Naive thymus-derived CD8-positive, alpha-beta T cell (primary cell): Measurements from ENCODE around the gene IGSF9. TPM values are rescaled to one million over a fixed set of nuclear protein-coding genes. Genes with fewer than 3 reads are reported as not detected.

Experiments
- ATAC-seq, 2 donors: fragments of 150-1000 bp; cut with Tn5 transposase in 1 of 2; sonication (Bioruptor Pico), chemical (Tn5 transposase) in 1 of 2; 1 replicate in 1 of 2; 2 replicates in 1 of 2; pipeline ENCODE4 v1.10.0; 2021; ENCODE audit warnings: mild to moderate bottlenecking in 2 of 2, moderate library complexity in 2 of 2
- POLR2A ChIA-PET: fragments of 350-600 bp; sonication (Branson Sonifier 250); formaldehyde crosslinking; loops from one replicate; lab custom pipeline; 2021; ENCODE audit warnings: antibody characterized with exemption; lab: Charles Lee
- DNase-seq, 10 donors: peaks; one replicate each; pipeline versions ENCODE4 v3.0.0 to v3.0.0-alpha.2; 2020 to 2022
- H3K27ac Mint-ChIP-seq, 10 donors: one replicate each; pipeline ENCODE4 v1.8.0; 2020 to 2022; ENCODE audit warnings: mild to moderate bottlenecking in 10 of 10, mixed read lengths in 10 of 10, moderate library complexity in 4 of 10, inconsistent platforms in 1 of 10
- H3K27me3 Mint-ChIP-seq, 5 donors: one replicate each; pipeline ENCODE4 v1.8.0; 2021 to 2022; ENCODE audit warnings: mixed read lengths in 5 of 5
- H3K36me3 Mint-ChIP-seq, 3 donors: one replicate each; pipeline ENCODE4 v1.8.0; 2020 to 2022; ENCODE audit warnings: mixed read lengths in 3 of 3, mild to moderate bottlenecking in 2 of 3, inconsistent platforms in 1 of 3
- H3K4me1 Mint-ChIP-seq, 4 donors: one replicate each; pipeline ENCODE4 v1.8.0; 2021 to 2022; ENCODE audit warnings: mixed read lengths in 4 of 4
- H3K4me3 Mint-ChIP-seq, 10 donors: one replicate each; pipeline ENCODE4 v1.8.0; 2020 to 2022; ENCODE audit warnings: mild to moderate bottlenecking in 10 of 10, mixed read lengths in 10 of 10, moderate library complexity in 6 of 10, inconsistent platforms in 1 of 10
- H3K9me3 Mint-ChIP-seq, 9 donors: one replicate each; pipeline ENCODE4 v1.8.0; 2020 to 2022; ENCODE audit warnings: mixed read lengths in 9 of 9, mild to moderate bottlenecking in 3 of 9, inconsistent platforms in 1 of 9, moderate library complexity in 1 of 9
- polyA plus RNA-seq, 3 donors: library from polyadenylated mRNA; unstranded; fragments of 300-500 nt; fragmentation: Illumina TruSeq; gene quantifications; one replicate each; pipeline ENCODE4 v1.2.3, GENCODE V29; 2021
- total RNA-seq, 8 experiments: library from RNA in 2 of 8; stranded (reverse) in 2 of 8; gene quantifications; one replicate each; pipeline ENCODE4 v1.2.3 and lab custom pipeline; 2021 to 2026

IGSF9 gene
- total and polyA plus RNA-seq, 5 experiments from 2014 or later = 0.16 to 0.21 TPM; not detected in 3

DNA sequence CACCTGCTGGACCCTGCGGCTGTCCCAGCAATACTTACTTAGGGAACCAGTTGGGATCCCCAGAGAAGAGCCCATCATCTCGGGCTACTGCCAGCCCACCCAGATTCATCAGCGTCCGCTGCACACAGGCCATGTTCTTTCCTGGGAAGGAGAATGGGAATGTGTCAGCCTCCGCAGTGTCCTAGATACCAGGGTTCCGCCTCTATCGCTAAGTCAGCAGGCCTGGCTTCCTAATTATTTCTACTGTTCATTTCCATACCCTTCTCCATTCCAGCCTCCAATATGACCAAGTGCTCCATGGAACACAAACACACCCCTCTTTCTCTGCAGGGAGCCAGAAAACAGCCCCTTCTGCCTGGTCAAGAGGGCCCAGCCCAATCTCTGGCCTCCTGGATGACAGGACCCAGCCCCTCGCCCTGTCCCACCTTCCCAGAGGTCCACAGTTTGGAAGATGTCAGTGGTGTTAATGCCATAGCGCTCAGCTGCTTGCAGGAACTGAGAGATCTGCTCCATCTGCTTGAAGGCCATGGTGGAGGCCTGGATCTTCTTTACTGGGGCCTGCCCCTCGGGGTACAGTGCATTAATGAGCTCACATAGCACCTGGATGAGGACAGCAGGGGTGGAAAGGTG lies 26.1 kb downstream of the IGSF9 start:
- Mint-ChIP-seq H3K4me1 (peaks cover 52 to 86% (median 71%) of the 10 kb centered on the region in 4 donors), H3K27ac (peak overlapping the region in 9 of 10 donors; percentile 57 to 100 (median 68)), H3K4me3 (no peak overlapping the region), H3K36me3 (peaks cover 0 to 62% (median 17%) of the 10 kb centered on the region in 3 donors), H3K27me3 (peaks cover 0 to 4% (median 0%) of the 10 kb centered on the region in 5 donors), H3K9me3 (peaks cover 0 to 2% (median 0%) of the 10 kb centered on the region in 9 donors)
- POLR2A ChIA-PET = no interaction called here
- DNase-seq (no peak), ATAC-seq (no peak)

DNA sequence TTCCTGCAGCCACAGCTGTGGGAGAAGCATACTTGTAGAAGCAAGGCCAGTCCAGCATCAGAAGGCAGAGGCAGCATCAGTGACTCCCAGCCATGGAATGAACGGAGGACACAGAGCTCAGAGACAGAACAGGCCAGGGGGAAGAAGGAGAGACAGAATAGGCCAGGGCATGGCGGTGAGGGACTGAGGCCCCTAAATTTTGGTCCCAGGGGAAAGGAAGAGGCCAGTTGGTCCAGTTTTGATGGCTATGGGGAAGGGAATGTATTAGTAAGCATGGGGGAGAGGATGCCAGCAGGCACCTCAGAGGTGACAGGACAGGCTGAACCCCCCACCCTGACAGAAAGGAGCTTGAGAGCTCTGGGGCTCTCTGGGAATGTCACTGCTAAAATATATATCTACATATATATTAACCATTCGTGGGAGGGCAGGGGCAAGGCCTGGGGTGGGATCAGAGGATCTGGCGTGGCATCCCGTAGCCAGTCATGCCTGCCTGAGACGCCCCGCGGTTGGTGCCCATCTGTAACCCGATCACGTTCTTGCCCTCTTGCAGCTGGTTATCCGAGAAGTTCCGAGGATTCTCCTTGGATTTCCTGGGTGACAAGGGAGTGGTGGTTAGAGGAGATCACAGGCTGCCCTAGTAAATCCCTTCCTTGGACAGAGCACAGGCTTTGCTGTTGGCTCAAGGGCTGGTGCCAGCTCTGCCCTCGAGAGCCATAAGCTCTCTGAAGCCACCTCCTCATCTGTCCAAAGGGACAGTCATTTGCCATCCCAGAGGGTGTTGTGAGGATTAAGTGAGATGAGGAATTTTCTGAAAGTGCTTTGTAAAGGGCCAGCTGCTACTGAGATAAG lies 26.8 kb downstream of the IGSF9 start:
- Mint-ChIP-seq H3K4me3 (peak overlapping the region in 3 of 10 donors; percentile 5 to 48 (median 22)), H3K27me3 (peaks cover 0 to under 1% (median 0%) of the 10 kb centered on the region in 5 donors), H3K27ac (peak overlapping the region; percentile 47 to 86 (median 82)), H3K4me1 (peaks cover 51 to 89% (median 76%) of the 10 kb centered on the region in 4 donors), H3K9me3 (no peaks in the 10 kb centered on the region), H3K36me3 (peaks cover 0 to 57% (median 17%) of the 10 kb centered on the region in 3 donors)
- DNase-seq = no peak
- POLR2A ChIA-PET = no interaction called here
- ATAC-seq = no peak

DNA sequence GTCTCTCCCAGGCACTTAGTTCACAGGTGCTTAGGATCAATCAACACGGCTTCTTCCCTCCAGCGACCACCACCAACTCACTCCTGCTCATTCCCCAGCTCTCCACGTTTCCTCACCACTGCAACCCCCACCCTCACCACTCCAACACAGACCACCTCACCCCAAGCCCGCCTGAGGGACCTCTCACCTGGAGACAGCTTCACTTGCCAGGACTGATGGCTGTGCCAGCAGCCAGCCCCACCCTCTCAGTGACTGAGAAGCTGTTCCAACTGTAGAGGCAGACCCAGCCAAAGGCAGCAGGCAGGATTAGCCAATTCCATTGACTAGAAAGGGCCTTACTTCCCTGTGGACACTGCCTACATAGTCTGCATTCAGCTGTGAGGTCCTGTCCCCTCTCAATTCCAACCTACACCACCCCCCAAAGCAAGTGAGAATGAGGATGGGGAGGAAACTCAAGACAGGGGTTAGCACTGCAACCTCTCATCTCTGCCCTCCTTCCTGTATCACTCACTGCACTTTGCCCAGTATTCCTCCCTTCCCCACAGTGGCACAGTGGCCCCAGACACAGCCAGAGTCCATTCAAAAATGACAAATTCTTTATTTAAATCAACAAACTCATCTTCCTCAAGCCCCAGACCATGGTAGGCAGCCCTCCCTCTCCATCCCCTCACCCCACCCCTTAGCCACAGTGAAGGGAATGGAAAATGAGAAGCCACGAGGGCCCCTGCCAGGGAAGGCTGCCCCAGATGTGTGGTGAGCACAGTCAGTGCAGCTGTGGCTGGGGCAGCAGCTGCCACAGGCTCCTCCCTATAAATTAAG lies 27.7 kb downstream of the IGSF9 start:
- Mint-ChIP-seq H3K4me3 (peak overlapping the region in 2 of 10 donors; percentile 5 to 22), H3K27ac (peak overlapping the region; percentile 63 to 88 (median 82)), H3K27me3 (no peaks in the 10 kb centered on the region), H3K9me3 (no peaks in the 10 kb centered on the region), H3K36me3 (peaks cover 0 to 57% (median 17%) of the 10 kb centered on the region in 3 donors), H3K4me1 (peaks cover 46 to 89% (median 76%) of the 10 kb centered on the region in 4 donors)
- ATAC-seq (no peak), DNase-seq (no peak)
- POLR2A ChIA-PET = no interaction called here

DNA sequence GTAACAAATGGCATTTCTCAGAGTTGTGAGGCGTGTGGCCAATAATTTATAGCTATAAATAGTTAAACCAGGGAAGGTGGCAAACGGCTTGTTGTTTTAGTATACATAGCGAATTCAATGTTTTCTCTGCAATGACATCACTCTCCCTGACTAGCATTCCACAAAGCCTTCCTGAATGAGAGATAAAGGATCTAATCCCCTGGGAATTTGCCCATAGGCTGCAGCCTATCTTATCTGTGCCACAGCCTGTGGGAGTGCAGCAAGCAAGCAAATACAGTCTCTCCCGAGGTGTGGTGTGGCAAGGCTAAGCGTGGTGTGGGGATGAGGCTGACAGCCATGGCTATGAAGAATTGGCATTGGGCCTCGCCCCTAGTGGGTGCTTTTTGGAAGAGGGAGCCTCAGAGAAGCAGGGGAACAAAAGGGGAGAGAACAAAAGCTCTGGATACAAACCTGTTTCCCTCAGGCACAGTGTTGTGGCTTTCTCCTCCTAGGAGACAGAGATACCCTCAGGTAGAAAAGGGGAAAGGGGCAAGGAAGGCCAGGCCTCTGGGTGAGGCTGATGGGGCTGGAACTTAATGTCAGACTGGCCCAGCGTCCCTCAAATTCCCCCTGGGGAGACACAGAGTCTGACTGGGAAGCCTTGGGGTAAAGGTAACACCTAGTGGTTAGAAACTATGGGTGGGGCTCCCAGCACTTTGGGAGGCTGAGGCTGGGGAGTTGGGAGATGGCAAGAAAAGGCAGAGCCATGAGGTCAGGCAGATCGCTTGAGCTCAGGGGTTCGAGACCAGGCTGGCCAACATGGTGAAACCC lies 29.0 kb downstream of the IGSF9 start:
- DNase-seq (no peak), ATAC-seq (no peak)
- Mint-ChIP-seq H3K9me3 (no peaks in the 10 kb centered on the region), H3K27me3 (no peaks in the 10 kb centered on the region), H3K27ac (peak overlapping the region; percentile 47 to 92 (median 82)), H3K4me1 (peaks cover 47 to 89% (median 76%) of the 10 kb centered on the region in 4 donors), H3K36me3 (peaks cover 0 to 53% (median 17%) of the 10 kb centered on the region in 3 donors), H3K4me3 (peak overlapping the region in 1 of 10 donors; percentile 53)
- POLR2A ChIA-PET = no interaction called here

DNA sequence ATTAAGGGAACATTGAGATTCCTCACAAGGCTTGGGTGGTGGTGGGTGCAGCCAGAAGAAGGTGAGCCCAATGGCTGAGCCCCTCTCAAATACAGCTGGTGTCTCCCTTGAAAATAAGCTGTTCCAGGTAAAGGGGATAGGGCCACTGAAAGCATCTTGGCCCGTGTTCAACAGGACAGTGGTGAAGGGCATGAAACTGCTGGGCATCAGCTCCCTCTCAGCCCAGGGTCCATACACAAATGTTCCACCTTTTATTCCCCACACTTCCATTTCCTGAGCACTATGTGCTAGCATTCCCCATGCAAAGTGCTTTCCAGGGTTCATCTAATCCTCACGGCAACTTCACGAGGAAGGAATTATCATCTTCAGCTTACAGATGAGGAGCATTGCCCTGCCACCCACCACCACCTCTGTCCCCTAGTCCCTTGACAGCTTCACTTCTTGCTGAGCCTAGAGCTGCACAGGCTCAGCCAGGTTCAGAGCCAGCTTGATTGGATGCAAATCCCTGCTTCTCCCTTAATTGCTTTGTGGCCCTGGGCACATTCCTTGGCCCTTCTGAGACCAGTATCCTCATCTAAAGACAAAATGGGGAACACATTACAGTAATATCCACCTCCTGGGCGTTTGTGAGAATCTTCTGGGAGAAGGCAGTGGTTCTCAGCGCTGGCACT lies 29.7 kb downstream of the IGSF9 start:
- ATAC-seq = no peak
- Mint-ChIP-seq H3K27ac (peak overlapping the region; percentile 69 to 92 (median 82)), H3K4me1 (peaks cover 44 to 89% (median 76%) of the 10 kb centered on the region in 4 donors), H3K36me3 (peaks cover 0 to 51% (median 14%) of the 10 kb centered on the region in 3 donors), H3K9me3 (no peaks in the 10 kb centered on the region), H3K27me3 (no peaks in the 10 kb centered on the region), H3K4me3 (peak overlapping the region in 1 of 10 donors; percentile 45)
- POLR2A ChIA-PET = interaction anchor here (0.7 kb wide), 1 partner anchor 83 kb away, joined by 5 read pairs; no protein-coding TSS in a partner anchor
- DNase-seq = no peak

DNA sequence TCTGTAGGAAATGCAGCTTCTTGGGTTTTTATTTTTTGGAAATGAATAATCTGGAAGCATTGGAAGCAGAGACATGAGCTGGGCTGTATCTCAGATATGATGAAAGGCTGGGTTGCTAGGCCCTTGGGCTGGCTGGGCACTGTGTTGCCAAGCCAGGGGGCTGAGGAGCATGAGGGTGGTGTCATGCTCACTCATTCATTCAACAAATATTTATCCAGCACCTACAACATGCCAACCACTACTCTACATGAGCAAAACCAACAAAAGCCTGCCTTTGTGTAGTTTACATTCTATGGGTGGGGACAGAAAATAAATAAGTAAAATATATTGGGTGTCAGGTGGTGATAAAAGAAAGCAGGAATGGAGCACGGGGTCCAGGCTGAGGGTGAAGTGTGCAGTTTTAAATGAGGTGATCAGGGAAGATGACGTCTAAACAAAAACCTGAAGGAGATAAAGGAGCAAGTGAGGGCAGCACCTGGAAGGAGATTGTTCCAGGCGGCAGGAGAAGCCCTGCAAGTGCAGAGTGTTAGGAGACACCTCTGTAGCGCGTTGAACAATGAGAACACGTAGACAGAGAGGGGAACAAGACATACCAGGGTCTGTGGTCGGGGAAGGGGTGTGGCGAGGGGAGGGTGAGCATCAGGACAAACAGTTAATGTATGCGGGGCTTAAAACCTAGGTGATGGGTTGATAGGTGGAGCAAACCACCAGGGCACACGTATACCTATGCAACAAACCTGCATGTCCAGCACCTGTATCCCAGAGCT lies 31.0 kb downstream of the IGSF9 start:
- ATAC-seq = no peak
- H3K4me1 Mint-ChIP-seq = peaks cover 49 to 88% (median 74%) of the 10 kb centered on the region in 4 donors
- POLR2A ChIA-PET = interaction anchor here (0.7 kb wide), 1 partner anchor 84 kb away, joined by 5 read pairs; no protein-coding TSS in a partner anchor

DNA sequence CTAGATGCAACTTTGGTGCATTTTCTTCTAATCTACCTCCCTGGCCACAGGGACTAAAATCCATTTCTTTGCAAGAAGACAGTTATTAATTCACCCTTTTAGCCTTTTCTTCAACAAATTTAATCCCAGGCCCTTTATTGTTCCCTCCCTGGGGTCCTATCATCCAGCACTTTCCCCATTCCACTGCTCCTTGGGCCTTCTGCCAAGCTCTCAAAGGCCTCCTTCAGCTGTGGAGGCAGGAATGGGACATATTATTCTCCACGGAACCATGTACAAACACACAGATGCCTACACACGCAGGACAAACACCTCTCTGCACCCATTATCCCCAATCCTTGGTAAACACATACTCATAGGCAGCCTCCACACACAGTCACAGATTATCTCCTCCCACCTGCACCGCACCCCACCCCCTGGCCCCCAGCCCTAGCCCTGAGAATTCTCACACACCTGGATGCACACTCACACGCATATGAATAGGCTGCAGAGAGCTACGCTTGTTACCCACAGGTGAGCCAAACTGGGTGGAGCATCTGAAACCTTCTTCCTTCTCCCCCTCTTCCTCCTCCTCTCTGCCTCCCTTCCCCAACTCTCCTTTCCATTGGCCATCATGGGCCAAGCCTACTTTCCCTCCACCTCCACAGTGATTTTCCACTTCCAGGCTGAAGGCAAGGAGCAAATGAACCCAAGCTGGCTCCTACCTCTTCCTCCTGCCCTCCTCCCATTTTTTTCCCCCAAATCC lies 31.8 kb downstream of the IGSF9 start:
- Mint-ChIP-seq H3K4me3 (peak overlapping the region in 3 of 10 donors; percentile 30 to 67 (median 39)), H3K9me3 (no peaks in the 10 kb centered on the region), H3K36me3 (peaks cover 0 to 30% (median 3%) of the 10 kb centered on the region in 3 donors), H3K27ac (peak overlapping the region; percentile 37 to 99 (median 98)), H3K27me3 (no peaks in the 10 kb centered on the region), H3K4me1 (peaks cover 47 to 87% (median 75%) of the 10 kb centered on the region in 4 donors)
- POLR2A ChIA-PET = no interaction called here
- ATAC-seq (no peak), DNase-seq (no peak)

More for the DNA sequence above, 31.0 kb downstream of the IGSF9 start:
- DNase-seq = no peak
- Mint-ChIP-seq H3K36me3 (peaks cover 0 to 38% (median 9%) of the 10 kb centered on the region in 3 donors), H3K9me3 (no peaks in the 10 kb centered on the region), H3K27me3 (no peaks in the 10 kb centered on the region), H3K27ac (peak overlapping the region in 8 of 10 donors; percentile 67 to 99 (median 82)), H3K4me3 (peak overlapping the region in 2 of 10 donors; percentile 3 to 30)

DNA sequence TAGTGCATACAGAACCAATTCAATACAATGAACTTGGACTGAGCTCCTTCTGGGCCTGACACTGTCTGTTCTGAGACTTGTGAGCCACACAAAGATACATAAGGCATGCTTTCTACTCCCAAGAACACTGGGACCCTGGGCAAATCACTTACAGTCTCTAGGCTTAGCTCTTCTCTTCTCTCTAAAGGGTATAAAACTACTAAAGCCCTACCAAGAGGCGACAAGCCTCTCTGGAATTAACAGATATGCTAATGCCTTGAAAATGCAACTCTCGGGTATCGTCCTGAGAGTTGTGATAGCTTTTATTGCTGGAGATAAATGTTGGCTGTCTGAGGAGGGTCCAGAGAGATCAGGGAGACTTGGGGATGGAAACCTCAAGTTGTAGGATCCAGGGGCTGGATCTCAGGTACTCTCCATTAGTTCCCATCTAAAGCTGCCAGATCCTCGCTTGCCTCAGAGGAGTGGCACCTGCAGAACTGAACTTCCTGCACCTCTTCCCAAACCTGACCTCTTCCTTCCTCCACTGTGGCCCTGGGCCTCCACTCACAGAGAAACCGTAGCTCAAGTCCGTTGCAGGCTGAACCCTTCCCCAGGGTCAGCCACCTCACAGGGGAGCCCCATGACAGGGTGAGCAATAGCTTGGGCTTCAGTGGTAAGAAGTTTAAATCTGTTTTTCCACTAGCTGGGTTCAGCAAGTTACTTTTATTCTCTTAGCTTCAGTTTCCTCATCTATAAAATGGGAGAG lies 33.9 kb downstream of the IGSF9 start:
- Mint-ChIP-seq H3K36me3 (peaks cover 0 to 11% (median 0%) of the 10 kb centered on the region in 3 donors), H3K27me3 (no peaks in the 10 kb centered on the region), H3K4me1 (peaks cover 46 to 87% (median 74%) of the 10 kb centered on the region in 4 donors), H3K4me3 (peak overlapping the region; percentile 46 to 82 (median 71)), H3K9me3 (no peaks in the 10 kb centered on the region), H3K27ac (peak overlapping the region; percentile 96 to 99 (median 98))
- DNase-seq = peak in 1 of 10 donors; percentile 14
- ATAC-seq = no peak
- POLR2A ChIA-PET = interaction anchor here (1.5 kb wide), 1 partner anchor 25 kb away, joined by 4 read pairs; no protein-coding TSS in a partner anchor
